ENCODE data around the gene ATP6AP1. TPM values are rescaled to one million over a fixed set of nuclear protein-coding genes. Genes with fewer than 3 reads are reported as not detected.

The ATP6AP1 gene
- total RNA-seq, 2 experiments from 2014 or later, result 21.3 to 22.5 TPM

GRCh38 chrX:154486052-154486395 lies 57.5 kb downstream of the ATP6AP1 start:
- Mint-ChIP-seq H3K4me3 (peak overlapping the region; percentile 71), H3K27ac (no peak overlapping the region), H3K36me3 (ENCODE audit: low read depth) (peaks cover 18% of the 10 kb centered on the region), H3K4me1 (ENCODE audit: low read depth) (peaks cover 25% of the 10 kb centered on the region), H3K27me3 (no peaks in the 10 kb centered on the region), H3K9me3 (no peaks in the 10 kb centered on the region)
- DNase-seq (peak; percentile 39), ATAC-seq (no peak)
- intact Hi-C loops (cut with micrococcal nuclease), result no loop called here
- ChIA-PET CTCF (no interaction called here), POLR2A (interaction anchor here (0.9 to 1.6 kb wide), 10 partner anchors 8 to 85 kb away, joined by 3 to 5 read pairs (median 3); no protein-coding TSS in a partner anchor)
- TF ChIP-seq, protein P1, sequence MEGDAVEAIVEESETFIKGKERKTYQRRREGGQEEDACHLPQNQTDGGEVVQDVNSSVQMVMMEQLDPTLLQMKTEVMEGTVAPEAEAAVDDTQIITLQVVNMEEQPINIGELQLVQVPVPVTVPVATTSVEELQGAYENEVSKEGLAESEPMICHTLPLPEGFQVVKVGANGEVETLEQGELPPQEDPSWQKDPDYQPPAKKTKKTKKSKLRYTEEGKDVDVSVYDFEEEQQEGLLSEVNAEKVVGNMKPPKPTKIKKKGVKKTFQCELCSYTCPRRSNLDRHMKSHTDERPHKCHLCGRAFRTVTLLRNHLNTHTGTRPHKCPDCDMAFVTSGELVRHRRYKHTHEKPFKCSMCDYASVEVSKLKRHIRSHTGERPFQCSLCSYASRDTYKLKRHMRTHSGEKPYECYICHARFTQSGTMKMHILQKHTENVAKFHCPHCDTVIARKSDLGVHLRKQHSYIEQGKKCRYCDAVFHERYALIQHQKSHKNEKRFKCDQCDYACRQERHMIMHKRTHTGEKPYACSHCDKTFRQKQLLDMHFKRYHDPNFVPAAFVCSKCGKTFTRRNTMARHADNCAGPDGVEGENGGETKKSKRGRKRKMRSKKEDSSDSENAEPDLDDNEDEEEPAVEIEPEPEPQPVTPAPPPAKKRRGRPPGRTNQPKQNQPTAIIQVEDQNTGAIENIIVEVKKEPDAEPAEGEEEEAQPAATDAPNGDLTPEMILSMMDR (IDR thresholded peaks at IDR 0.05), result no peak

Small RNAs within 50 kb of the gene (microRNA-seq; reads per million reads assigned to microRNA genes)
- not detected for gene MIR6858 (ENCODE audit: borderline microRNAs expressed, borderline replicate concordance)

Other genes with a start within 250 kb of the ATP6AP1 start
- not detected for gene OPN1MW, start 246.1 kb upstream of the ATP6AP1 start, total RNA-seq
- gene OPN1MW2, start 208.9 kb upstream of the ATP6AP1 start, total RNA-seq, result not detected
- gene OPN1MW3, start 171.1 kb upstream of the ATP6AP1 start, total RNA-seq, result not detected
- not detected for gene TEX28, start 133.6 kb upstream of the ATP6AP1 start, total RNA-seq
- gene TKTL1, start 132.9 kb upstream of the ATP6AP1 start, total RNA-seq, result 1 to 10 TPM in 1 of 2 experiments, under 1 TPM in 1; 0.67 to 1.0 TPM
- 1,000 to 10,000 TPM; 1,057 to 1,091 TPM for gene FLNA, start 54.0 kb upstream of the ATP6AP1 start, total RNA-seq
- 10 to 100 TPM; 92.4 to 96.6 TPM for gene EMD, start 49.4 kb upstream of the ATP6AP1 start, total RNA-seq
- 1,000 to 10,000 TPM; 3,574 to 3,675 TPM for gene RPL10, start 30.3 kb upstream of the ATP6AP1 start, total RNA-seq
- 10 to 100 TPM in 1 of 2 experiments, 1 to 10 TPM in 1; 9.4 to 10.3 TPM for gene DNASE1L1, start 19.4 kb upstream of the ATP6AP1 start, total RNA-seq
- gene TAFAZZIN, start 17.1 kb upstream of the ATP6AP1 start, total RNA-seq, result 10 to 100 TPM; 49.8 to 53.4 TPM
- gene GDI1, start 8.5 kb downstream of the ATP6AP1 start, total RNA-seq, result 10 to 100 TPM; 76.5 TPM
- gene FAM50A, start 15.5 kb downstream of the ATP6AP1 start, total RNA-seq, result 10 to 100 TPM; 43.6 to 47.5 TPM
- 10 to 100 TPM; 36.5 to 40.5 TPM for gene PLXNA3, start 29.6 kb downstream of the ATP6AP1 start, total RNA-seq
- gene LAGE3, start 50.6 kb downstream of the ATP6AP1 start, total RNA-seq, result 10 to 100 TPM; 49.8 to 50.1 TPM
- 10 to 100 TPM; 46.5 to 47.6 TPM for gene UBL4A, start 57.9 kb downstream of the ATP6AP1 start, total RNA-seq
- 10 to 100 TPM; 13.2 to 14.1 TPM for gene SLC10A3, start 62.0 kb downstream of the ATP6AP1 start, total RNA-seq
- 10 to 100 TPM; 27.9 to 31.9 TPM for gene FAM3A, start 87.6 kb downstream of the ATP6AP1 start, total RNA-seq
- 10 to 100 TPM; 88.4 to 92.5 TPM for gene G6PD, start 118.2 kb downstream of the ATP6AP1 start, total RNA-seq
- gene IKBKG, start 118.9 kb downstream of the ATP6AP1 start, total RNA-seq, result 10 to 100 TPM; 34.4 to 40.6 TPM
- gene CTAG1A, start 156.5 kb downstream of the ATP6AP1 start, total RNA-seq, result not detected
- not detected for gene CTAG1B, start 190.6 kb downstream of the ATP6AP1 start, total RNA-seq
- not detected for gene CTAG2, start 224.9 kb downstream of the ATP6AP1 start, total RNA-seq